Ectodermal cell (in vitro differentiated cells): ENCODE results near the gene NUP210L.

Experiments
- H3K27ac ChIP-seq: 2 replicates; pipeline ENCODE4 v1.7.0; 2013; ENCODE audit warnings: mild to moderate bottlenecking, low read depth, low read length; ENCODE audit not compliant: insufficient read depth, poor library complexity, severe bottlenecking
- H3K27me3 ChIP-seq: 2 replicates; pipeline ENCODE4 v1.7.0; 2013; ENCODE audit warnings: mild to moderate bottlenecking, low read length; ENCODE audit not compliant: insufficient read depth, control insufficient read depth, poor library complexity, severe bottlenecking
- H3K36me3 ChIP-seq: one replicate; pipeline ENCODE4 v1.7.0; 2013; ENCODE audit warnings: low read length; ENCODE audit not compliant: control insufficient read depth, insufficient read depth
- H3K4me1 ChIP-seq: one replicate; pipeline ENCODE4 v1.7.0; 2013; ENCODE audit warnings: low read length; ENCODE audit not compliant: control insufficient read depth, insufficient read depth
- H3K4me3 ChIP-seq: 2 replicates; pipeline ENCODE4 v1.7.0; 2013; ENCODE audit warnings: low read depth, low read length, control low read depth; ENCODE audit not compliant: insufficient read depth
- H3K9me3 ChIP-seq: 2 replicates; pipeline ENCODE4 v1.7.0; 2013; ENCODE audit warnings: mild to moderate bottlenecking, low read length, moderate library complexity; ENCODE audit not compliant: control insufficient read depth
- WGBS, 2 experiments: methylation state at CpG; one replicate each; pipeline ENCODE4 v1.1.7; 2013; ENCODE audit warnings: missing lambda C conversion rate in 2 of 2; 5-methylcytosine and 5-hydroxymethylcytosine counted together

NUP210L gene

DNA sequence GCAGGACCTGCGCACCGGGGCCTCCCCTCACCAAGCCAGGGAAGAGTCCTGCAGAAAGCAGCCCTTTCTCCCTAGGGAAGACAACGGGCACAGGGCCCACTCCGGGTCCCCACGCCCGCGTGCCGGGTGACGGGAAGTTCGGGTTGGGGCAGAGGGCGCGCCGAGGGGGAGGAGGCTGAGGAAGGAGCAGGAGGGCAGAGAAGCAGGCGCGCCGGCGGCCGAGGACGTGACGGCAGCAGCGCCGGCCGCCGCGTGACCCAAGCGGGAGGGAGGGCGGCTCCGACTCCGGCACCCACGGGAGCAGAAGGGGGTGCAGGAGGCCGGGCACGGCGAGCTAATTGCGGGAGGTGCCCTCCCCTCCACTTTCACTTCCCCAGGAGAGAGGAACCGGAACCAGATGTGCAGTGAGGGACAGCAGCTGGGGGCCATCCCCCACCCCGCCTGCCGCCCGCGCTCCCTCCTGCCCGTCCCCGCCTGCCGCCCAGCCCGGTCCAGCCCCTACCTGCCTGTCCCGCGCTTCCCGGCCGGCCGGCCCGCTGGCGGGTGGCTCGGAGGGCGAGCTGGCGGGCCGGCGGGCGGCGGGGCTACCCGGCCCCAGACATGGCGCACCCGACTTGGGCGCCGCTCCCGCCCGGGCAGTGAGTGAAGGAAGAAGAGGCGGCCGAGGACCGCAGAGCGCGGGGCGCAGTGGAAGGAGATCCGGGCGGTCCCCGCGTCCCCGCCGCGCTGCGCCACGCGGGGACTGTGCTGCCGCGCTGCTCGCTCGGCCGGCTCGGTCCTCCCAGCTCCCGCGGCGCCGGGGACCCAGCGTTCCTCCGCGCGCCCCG is 208.9 kb downstream of the NUP210L start:
- Histone ChIP-seq H3K9me3 (no peaks in the 10 kb centered on the region), H3K27me3 (no peaks in the 10 kb centered on the region), H3K4me3 (peak overlapping the region; percentile 80), H3K4me1 (no peaks in the 10 kb centered on the region), H3K36me3 (peaks cover 4% of the 10 kb centered on the region), H3K27ac (no peak overlapping the region)
- WGBS, 2 experiments = 0% methylated on average over 95 of the region's 95 CpGs

GRCh38 chr1:153945131-153945794 is 209.6 kb downstream of the NUP210L start:
- H3K27me3 ChIP-seq = no peaks in the 10 kb centered on the region
- peaks cover 4% of the 10 kb centered on the region for H3K36me3 ChIP-seq
- H3K27ac ChIP-seq = no peak overlapping the region
- no peaks in the 10 kb centered on the region for H3K9me3 ChIP-seq
- H3K4me1 ChIP-seq = no peaks in the 10 kb centered on the region
- WGBS, 2 experiments = 69% methylated on average over 12 of the region's 12 CpGs
- peak overlapping the region; percentile 80 for H3K4me3 ChIP-seq

DNA sequence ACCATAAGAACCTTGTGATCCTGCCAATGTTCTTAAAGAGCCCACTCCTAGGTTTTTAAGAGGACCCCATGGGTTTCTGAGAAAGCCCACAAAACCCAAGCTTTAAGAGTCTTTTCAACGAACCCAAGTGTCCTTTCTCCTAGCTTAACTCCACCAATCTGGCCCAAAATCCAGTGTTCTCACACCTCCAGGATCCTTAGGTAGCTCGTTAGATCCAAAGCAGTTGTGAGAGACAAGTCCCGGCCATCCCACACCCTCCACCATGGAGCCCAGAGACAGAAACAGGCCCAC is 210.1 kb downstream of the NUP210L start:
- H3K36me3 ChIP-seq = peaks cover 4% of the 10 kb centered on the region
- no peak overlapping the region for H3K4me3 ChIP-seq
- WGBS, 2 experiments = 91 to 92% methylated on average over 3 of the region's 3 CpGs
- no peaks in the 10 kb centered on the region for H3K27me3 ChIP-seq
- no peak overlapping the region for H3K27ac ChIP-seq
- no peaks in the 10 kb centered on the region for H3K4me1 ChIP-seq
- H3K9me3 ChIP-seq = no peaks in the 10 kb centered on the region

DNA sequence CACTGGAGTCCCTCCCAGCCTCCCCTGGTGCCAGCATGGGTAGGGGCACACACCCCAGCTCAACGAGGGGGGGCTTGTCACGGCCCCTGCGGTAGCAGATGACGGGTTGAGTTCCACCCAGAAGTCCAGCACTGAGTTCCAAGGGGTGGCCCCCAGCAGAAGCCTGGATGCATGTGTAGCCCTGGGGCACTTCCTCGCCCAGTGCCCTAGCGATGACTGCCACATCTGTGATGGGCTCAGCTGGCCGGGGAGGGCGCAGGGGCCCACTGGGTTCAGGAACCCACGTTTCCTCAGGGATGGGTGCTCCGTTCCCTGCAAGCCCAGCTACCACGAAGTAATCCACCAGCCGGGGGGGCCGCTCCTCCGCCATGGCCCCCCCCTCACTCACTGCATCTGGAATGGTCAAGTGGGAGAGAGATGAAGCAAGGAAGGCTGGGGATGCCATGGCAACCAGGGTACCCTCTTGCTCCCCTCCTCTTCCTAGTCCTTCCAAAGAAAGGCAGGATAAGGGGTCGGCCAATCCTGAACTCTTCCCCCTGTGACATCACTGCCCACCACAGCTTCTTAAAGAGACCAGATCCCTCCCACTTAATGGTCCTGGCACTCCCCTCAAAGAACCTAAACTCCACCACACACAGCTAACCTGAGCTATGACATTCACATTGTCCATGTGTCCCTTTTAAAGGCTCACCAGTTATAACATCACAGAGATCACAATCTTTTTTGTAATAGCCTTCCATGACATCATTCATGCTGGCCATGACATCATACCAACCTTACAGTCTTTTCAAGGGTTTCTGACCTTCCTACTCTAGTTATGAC is 210.7 kb downstream of the NUP210L start:
- H3K36me3 ChIP-seq = peaks cover 4% of the 10 kb centered on the region
- WGBS, 2 experiments = 93 to 95% methylated on average over 15 of the region's 15 CpGs
- no peaks in the 10 kb centered on the region for H3K4me1 ChIP-seq
- no peaks in the 10 kb centered on the region for H3K27me3 ChIP-seq
- no peak overlapping the region for H3K27ac ChIP-seq
- no peaks in the 10 kb centered on the region for H3K9me3 ChIP-seq
- H3K4me3 ChIP-seq = no peak overlapping the region

GRCh38 chr1:153942766-153943549 is 211.9 kb downstream of the NUP210L start:
- Histone ChIP-seq H3K9me3 (no peaks in the 10 kb centered on the region), H3K27ac (no peak overlapping the region), H3K27me3 (no peaks in the 10 kb centered on the region), H3K4me3 (no peak overlapping the region), H3K4me1 (no peaks in the 10 kb centered on the region), H3K36me3 (peaks cover 1% of the 10 kb centered on the region)
- 92 to 94% methylated on average over 11 of the region's 11 CpGs for WGBS, 2 experiments
